Measurements from ENCODE around the gene FAM76A. TPM values are rescaled to one million over a fixed set of nuclear protein-coding genes. Genes with fewer than 3 reads are reported as not detected.
"Not testable (repeated sequence)": the region's sequence is repeated elsewhere in the genome, so short reads cannot be mapped to it uniquely, and the experiment has no call there.

FAM76A gene
- total RNA-seq, 1 experiment from 2014 or later = 17.9 TPM

DNA sequence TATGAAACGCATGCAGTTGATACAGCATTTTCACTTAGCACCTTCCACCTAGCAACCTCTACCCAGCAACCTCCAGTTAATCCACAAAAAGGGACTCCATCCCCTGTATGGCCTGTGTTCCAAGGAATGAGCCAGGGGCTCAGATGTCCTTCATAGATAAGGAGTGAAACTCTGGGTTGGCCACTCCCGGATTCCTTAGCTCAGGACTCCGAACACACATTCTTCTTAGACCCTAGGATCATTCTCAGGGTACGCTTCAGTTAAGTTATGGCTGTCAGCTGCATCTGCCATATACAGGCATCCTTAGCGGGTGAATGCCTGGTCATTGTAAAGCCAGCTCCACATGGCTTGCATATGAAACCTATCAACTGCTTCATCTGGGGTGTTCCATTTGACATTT is 37.9 kb upstream of the FAM76A start:
- ChIA-PET POLR2A (ENCODE audit: low non-redundant PET) (no interaction called here), CTCF (no interaction called here)
- no peak overlapping the region for H3K4me3 ChIP-seq (ENCODE audit: low read depth, low read length, poor library complexity, severe bottlenecking)
- H3K4me1 ChIP-seq (ENCODE audit: insufficient read depth, low read length, poor library complexity, severe bottlenecking) = no peaks in the 10 kb centered on the region
- no peaks in the 10 kb centered on the region for H3K9me3 ChIP-seq (ENCODE audit: low read depth, low read length, poor library complexity, severe bottlenecking)
- TF ChIP-seq, protein P1, sequence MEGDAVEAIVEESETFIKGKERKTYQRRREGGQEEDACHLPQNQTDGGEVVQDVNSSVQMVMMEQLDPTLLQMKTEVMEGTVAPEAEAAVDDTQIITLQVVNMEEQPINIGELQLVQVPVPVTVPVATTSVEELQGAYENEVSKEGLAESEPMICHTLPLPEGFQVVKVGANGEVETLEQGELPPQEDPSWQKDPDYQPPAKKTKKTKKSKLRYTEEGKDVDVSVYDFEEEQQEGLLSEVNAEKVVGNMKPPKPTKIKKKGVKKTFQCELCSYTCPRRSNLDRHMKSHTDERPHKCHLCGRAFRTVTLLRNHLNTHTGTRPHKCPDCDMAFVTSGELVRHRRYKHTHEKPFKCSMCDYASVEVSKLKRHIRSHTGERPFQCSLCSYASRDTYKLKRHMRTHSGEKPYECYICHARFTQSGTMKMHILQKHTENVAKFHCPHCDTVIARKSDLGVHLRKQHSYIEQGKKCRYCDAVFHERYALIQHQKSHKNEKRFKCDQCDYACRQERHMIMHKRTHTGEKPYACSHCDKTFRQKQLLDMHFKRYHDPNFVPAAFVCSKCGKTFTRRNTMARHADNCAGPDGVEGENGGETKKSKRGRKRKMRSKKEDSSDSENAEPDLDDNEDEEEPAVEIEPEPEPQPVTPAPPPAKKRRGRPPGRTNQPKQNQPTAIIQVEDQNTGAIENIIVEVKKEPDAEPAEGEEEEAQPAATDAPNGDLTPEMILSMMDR (conservative IDR thresholded peaks at IDR 0.05; ENCODE audit: low read depth, low read length) = no peak
- TF ChIP-seq EZH2 (IDR thresholded peaks at IDR 0.05; ENCODE audit: borderline replicate concordance, low read depth, low read length, poor library complexity, severe bottlenecking) = no peak
- no peak overlapping the region for H3K27ac ChIP-seq (ENCODE audit: low read depth, low read length, poor library complexity, severe bottlenecking)
- H3K36me3 ChIP-seq (ENCODE audit: insufficient read depth, low read length, poor library complexity, severe bottlenecking) = no peaks in the 10 kb centered on the region
- BruUV-seq (replicated peaks) = no TSS peak
- H3K27me3 ChIP-seq (replicated peaks; ENCODE audit: insufficient read depth, low read depth, low read length, poor library complexity) = peaks cover 10% of the 10 kb centered on the region
- intact Hi-C loops (cut with micrococcal nuclease; ENCODE audit: unreplicated experiment) = no loop called here
- no peak for DNase-seq (ENCODE audit: low spot score)

GRCh38 chr1:27689423-27690173 is 36.2 kb upstream of the FAM76A start:
- no peaks in the 10 kb centered on the region for H3K36me3 ChIP-seq (ENCODE audit: insufficient read depth, low read length, poor library complexity, severe bottlenecking)
- no peak overlapping the region for H3K27ac ChIP-seq (ENCODE audit: low read depth, low read length, poor library complexity, severe bottlenecking)
- no peak for DNase-seq (ENCODE audit: low spot score)
- BruUV-seq (replicated peaks) = no TSS peak
- CTCF ChIA-PET = no interaction called here
- no peaks in the 10 kb centered on the region for H3K4me1 ChIP-seq (ENCODE audit: insufficient read depth, low read length, poor library complexity, severe bottlenecking)
- POLR2A ChIA-PET (ENCODE audit: low non-redundant PET) = no interaction called here
- H3K27me3 ChIP-seq (replicated peaks; ENCODE audit: insufficient read depth, low read depth, low read length, poor library complexity) = peaks cover 10% of the 10 kb centered on the region
- H3K4me3 ChIP-seq (ENCODE audit: low read depth, low read length, poor library complexity, severe bottlenecking) = no peak overlapping the region
- H3K9me3 ChIP-seq (ENCODE audit: low read depth, low read length, poor library complexity, severe bottlenecking) = no peaks in the 10 kb centered on the region
- intact Hi-C loops (cut with micrococcal nuclease; ENCODE audit: unreplicated experiment) = no loop called here
- no peak for TF ChIP-seq EZH2 (IDR thresholded peaks at IDR 0.05; ENCODE audit: borderline replicate concordance, low read depth, low read length, poor library complexity, severe bottlenecking)
- TF ChIP-seq, protein P1 (conservative IDR thresholded peaks at IDR 0.05; ENCODE audit: low read depth, low read length) = no peak

GRCh38 chr1:27690183-27690582 is 35.6 kb upstream of the FAM76A start:
- H3K27ac ChIP-seq (ENCODE audit: low read depth, low read length, poor library complexity, severe bottlenecking) = no peak overlapping the region
- no TSS peak for BruUV-seq (replicated peaks)
- no peak overlapping the region for H3K4me3 ChIP-seq (ENCODE audit: low read depth, low read length, poor library complexity, severe bottlenecking)
- H3K4me1 ChIP-seq (ENCODE audit: insufficient read depth, low read length, poor library complexity, severe bottlenecking) = no peaks in the 10 kb centered on the region
- peaks cover 10% of the 10 kb centered on the region for H3K27me3 ChIP-seq (replicated peaks; ENCODE audit: insufficient read depth, low read depth, low read length, poor library complexity)
- DNase-seq (ENCODE audit: low spot score) = no peak
- intact Hi-C loops (cut with micrococcal nuclease; ENCODE audit: unreplicated experiment) = no loop called here
- TF ChIP-seq EZH2 (IDR thresholded peaks at IDR 0.05; ENCODE audit: borderline replicate concordance, low read depth, low read length, poor library complexity, severe bottlenecking) = no peak
- TF ChIP-seq, protein P1 (conservative IDR thresholded peaks at IDR 0.05; ENCODE audit: low read depth, low read length) = no peak
- POLR2A ChIA-PET (ENCODE audit: low non-redundant PET) = no interaction called here
- H3K36me3 ChIP-seq (ENCODE audit: insufficient read depth, low read length, poor library complexity, severe bottlenecking) = no peaks in the 10 kb centered on the region
- CTCF ChIA-PET = no interaction called here
- no peaks in the 10 kb centered on the region for H3K9me3 ChIP-seq (ENCODE audit: low read depth, low read length, poor library complexity, severe bottlenecking)

GRCh38 chr1:27696835-27697234 is 28.9 kb upstream of the FAM76A start:
- CTCF ChIA-PET; POLR2A ChIA-PET (ENCODE audit: low non-redundant PET); H3K27ac ChIP-seq (ENCODE audit: low read depth, low read length, poor library complexity, severe bottlenecking); H3K4me1 ChIP-seq (ENCODE audit: insufficient read depth, low read length, poor library complexity, severe bottlenecking); H3K4me3 ChIP-seq (ENCODE audit: low read depth, low read length, poor library complexity, severe bottlenecking); BruUV-seq (replicated peaks); intact Hi-C loops (cut with micrococcal nuclease; ENCODE audit: unreplicated experiment); H3K36me3 ChIP-seq (ENCODE audit: insufficient read depth, low read length, poor library complexity, severe bottlenecking); H3K9me3 ChIP-seq (ENCODE audit: low read depth, low read length, poor library complexity, severe bottlenecking); H3K27me3 ChIP-seq (replicated peaks; ENCODE audit: insufficient read depth, low read depth, low read length, poor library complexity); DNase-seq (ENCODE audit: low spot score): not testable (repeated sequence)
